Measurements from ENCODE around the gene AMOTL1. TPM values are rescaled to one million over a fixed set of nuclear protein-coding genes. Genes with fewer than 3 reads are reported as not detected.

AMOTL1 gene
- total RNA-seq, 2 experiments from 2014 or later, result 0.08 TPM; not detected in 1

DNA sequence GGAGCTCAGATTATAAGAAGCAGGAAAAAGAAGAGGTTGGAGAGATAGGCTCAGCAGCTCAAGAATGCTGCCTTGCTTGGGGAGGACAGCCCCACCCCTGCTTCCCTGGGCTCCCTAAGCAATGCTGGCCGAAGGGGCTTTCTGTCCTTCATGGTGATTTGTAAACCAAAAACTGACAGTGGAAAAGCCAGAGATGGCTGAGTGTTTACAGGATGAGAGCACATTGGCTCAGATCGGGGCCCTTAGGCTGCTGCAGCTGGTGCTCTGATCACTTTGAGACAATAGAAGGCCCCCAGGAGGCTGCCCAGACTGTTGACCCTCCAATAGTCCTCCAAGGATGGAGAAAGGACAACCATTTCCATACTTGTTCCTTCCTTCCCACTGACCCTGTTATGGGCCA lies 28.8 kb upstream of the AMOTL1 start:
- intact Hi-C loops (cut with DNase I, micrococcal nuclease), result no loop called here
- H3K27me3 Mint-ChIP-seq, result peaks cover 34% of the 10 kb centered on the region
- TF ChIP-seq, protein P1, sequence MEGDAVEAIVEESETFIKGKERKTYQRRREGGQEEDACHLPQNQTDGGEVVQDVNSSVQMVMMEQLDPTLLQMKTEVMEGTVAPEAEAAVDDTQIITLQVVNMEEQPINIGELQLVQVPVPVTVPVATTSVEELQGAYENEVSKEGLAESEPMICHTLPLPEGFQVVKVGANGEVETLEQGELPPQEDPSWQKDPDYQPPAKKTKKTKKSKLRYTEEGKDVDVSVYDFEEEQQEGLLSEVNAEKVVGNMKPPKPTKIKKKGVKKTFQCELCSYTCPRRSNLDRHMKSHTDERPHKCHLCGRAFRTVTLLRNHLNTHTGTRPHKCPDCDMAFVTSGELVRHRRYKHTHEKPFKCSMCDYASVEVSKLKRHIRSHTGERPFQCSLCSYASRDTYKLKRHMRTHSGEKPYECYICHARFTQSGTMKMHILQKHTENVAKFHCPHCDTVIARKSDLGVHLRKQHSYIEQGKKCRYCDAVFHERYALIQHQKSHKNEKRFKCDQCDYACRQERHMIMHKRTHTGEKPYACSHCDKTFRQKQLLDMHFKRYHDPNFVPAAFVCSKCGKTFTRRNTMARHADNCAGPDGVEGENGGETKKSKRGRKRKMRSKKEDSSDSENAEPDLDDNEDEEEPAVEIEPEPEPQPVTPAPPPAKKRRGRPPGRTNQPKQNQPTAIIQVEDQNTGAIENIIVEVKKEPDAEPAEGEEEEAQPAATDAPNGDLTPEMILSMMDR (IDR thresholded peaks at IDR 0.05), result no peak

DNA sequence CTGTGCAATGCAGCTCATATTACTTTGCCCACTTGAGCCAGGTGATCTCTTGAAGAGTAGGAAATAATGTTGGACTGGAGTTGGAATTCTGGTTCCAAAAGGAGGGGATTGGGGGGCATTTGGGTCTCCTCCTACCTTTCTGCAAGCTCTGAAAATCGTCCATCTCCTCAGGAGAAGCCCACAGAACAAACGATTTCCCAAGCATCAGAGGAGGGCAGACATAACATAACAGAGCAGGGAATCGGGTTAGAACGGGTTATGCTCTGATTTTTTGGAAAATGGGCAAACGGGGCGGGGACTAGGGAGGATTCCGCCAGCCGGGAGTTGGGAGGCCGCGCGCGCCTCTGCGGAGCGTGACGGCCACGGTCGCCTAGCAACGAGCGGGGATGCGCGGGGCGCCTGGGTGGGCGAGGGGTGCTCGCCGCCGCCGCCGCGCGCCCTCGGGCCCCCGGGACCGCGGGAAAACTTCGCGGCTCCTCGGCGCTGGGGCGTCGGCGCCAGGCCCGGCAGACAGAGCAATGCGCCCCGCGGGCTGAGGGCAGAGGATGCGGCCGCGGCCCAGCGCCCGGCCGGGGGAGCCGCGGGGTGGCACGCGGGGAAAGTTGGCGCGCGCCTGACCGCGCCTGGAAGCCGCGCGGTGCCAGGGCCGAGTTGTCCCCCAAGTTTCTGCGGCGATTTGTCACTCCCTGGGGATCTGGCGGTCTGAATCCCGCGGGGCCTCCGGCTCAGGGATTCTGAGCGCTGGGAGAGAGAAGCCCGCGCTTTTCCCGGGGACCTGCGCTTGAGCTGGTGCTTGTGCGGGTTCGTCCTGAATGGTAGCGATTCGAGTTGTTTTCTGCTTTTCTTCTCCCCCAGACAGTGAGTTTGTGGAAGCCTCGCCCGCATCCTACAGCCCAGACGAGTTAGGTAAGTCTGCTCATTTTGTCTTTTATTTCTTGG lies 27.8 kb upstream of the AMOTL1 start:
- Mint-ChIP-seq H3K27ac (no peak overlapping the region), H3K27me3 (peaks cover 45% of the 10 kb centered on the region), H3K9me3 (no peaks in the 10 kb centered on the region), H3K4me3 (peak overlapping the region; percentile 42), H3K36me3 (ENCODE audit: low read depth) (no peaks in the 10 kb centered on the region), H3K4me1 (ENCODE audit: low read depth) (peaks cover 11% of the 10 kb centered on the region)
- Histone ChIP-seq H3K4me1 (ENCODE audit: insufficient read depth, low read length) (peaks cover 8% of the 10 kb centered on the region), H3K36me3 (ENCODE audit: insufficient read depth, low read length) (no peaks in the 10 kb centered on the region), H3K27ac (ENCODE audit: low read depth in 1 of 2, low read length in 2 of 2) (no peak overlapping the region), H3K9me3 (ENCODE audit: control insufficient read depth in 1 of 2, insufficient read depth in 1 of 2, low read length in 2 of 2) (peaks cover 0 to 4% of the 10 kb centered on the region in 2 experiments), H3K27me3 (ENCODE audit: control insufficient read depth in 1 of 2, insufficient read depth in 2 of 2, low read length in 2 of 2) (peaks cover 33 to 62% of the 10 kb centered on the region in 2 experiments), H3K4me3 (ENCODE audit: low read length) (peak overlapping the region; percentile 6)
- intact Hi-C loops (cut with DNase I, micrococcal nuclease), result no loop called here
- DNase-seq (no peak), ATAC-seq (ENCODE audit: poor library complexity) (no peak)
- POLR2A ChIA-PET, result no interaction called here
- TF ChIP-seq, protein P1 (IDR thresholded peaks at IDR 0.05), result no peak
- CTCF ChIA-PET, result no interaction called here

More for the DNA sequence above, 28.8 kb upstream of the AMOTL1 start:
- H3K9me3 ChIP-seq (ENCODE audit: control insufficient read depth in 1 of 2, insufficient read depth in 1 of 2, low read length in 2 of 2), result peaks cover 0 to 4% of the 10 kb centered on the region in 2 experiments
- POLR2A ChIA-PET, result no interaction called here
- DNase-seq (no peak), ATAC-seq (ENCODE audit: poor library complexity) (no peak)
- H3K4me3 Mint-ChIP-seq, result no peak overlapping the region
- H3K4me1 ChIP-seq (ENCODE audit: insufficient read depth, low read length), result peaks cover 8% of the 10 kb centered on the region
- no peak overlapping the region for H3K4me3 ChIP-seq (ENCODE audit: low read length)
- H3K27ac Mint-ChIP-seq, result no peak overlapping the region
- H3K9me3 Mint-ChIP-seq, result no peaks in the 10 kb centered on the region
- peaks cover 37 to 61% of the 10 kb centered on the region in 2 experiments for H3K27me3 ChIP-seq (ENCODE audit: control insufficient read depth in 1 of 2, insufficient read depth in 2 of 2, low read length in 2 of 2)
- CTCF ChIA-PET, result no interaction called here
- H3K36me3 ChIP-seq (ENCODE audit: insufficient read depth, low read length), result no peaks in the 10 kb centered on the region
- H3K4me1 Mint-ChIP-seq (ENCODE audit: low read depth), result peaks cover 11% of the 10 kb centered on the region
- no peak overlapping the region for H3K27ac ChIP-seq (ENCODE audit: low read depth in 1 of 2, low read length in 2 of 2)
- H3K36me3 Mint-ChIP-seq (ENCODE audit: low read depth), result no peaks in the 10 kb centered on the region

DNA sequence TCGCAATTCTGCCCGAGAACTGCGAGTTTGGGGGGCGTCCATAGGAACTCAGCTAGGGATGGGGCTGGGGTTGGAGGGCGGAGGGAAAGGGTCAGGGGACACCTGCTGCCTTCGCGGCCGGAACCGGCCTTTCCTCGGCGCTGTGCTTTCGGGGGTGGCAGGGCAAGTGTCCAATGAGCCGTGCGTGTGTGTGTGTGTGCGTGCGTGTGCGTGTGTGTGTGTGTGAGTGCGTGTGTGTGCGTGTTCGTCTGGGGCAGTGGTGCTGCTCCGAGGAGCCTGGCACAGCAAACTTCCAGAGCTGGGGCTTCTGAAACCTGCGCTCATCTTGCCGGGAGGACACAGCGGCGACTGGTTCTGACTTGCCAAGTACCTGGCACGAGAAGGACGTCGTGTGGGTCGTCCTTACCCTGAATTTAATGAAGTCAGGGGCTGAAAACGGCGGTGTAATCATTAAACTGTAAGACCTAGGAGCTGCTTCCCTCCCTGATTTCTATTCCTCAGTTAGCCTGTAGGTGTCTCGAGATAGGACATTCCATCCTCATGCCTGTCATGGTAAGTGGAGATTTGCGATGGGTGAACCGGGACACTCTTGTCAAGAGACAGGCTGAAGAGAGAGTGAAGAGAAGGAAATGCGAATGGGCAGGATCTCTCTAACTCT lies 27.0 kb upstream of the AMOTL1 start:
- Mint-ChIP-seq H3K36me3 (ENCODE audit: low read depth) (no peaks in the 10 kb centered on the region), H3K27me3 (peaks cover 53% of the 10 kb centered on the region), H3K4me1 (ENCODE audit: low read depth) (peaks cover 11% of the 10 kb centered on the region), H3K9me3 (no peaks in the 10 kb centered on the region), H3K4me3 (peak overlapping the region; percentile 42), H3K27ac (no peak overlapping the region)
- DNase-seq (peak in 2 of 14 experiments; percentile 9 to 15), ATAC-seq (ENCODE audit: poor library complexity) (no peak)
- H3K27ac ChIP-seq (ENCODE audit: low read depth in 1 of 2, low read length in 2 of 2), result no peak overlapping the region
- H3K27me3 ChIP-seq (ENCODE audit: control insufficient read depth in 1 of 2, insufficient read depth in 2 of 2, low read length in 2 of 2), result peaks cover 34 to 62% of the 10 kb centered on the region in 2 experiments
- ChIA-PET CTCF (no interaction called here), POLR2A (no interaction called here)
- intact Hi-C loops (cut with DNase I, micrococcal nuclease), result no loop called here
- TF ChIP-seq, protein P1 (IDR thresholded peaks at IDR 0.05), result no peak
- H3K4me1 ChIP-seq (ENCODE audit: insufficient read depth, low read length), result peaks cover 8% of the 10 kb centered on the region
- H3K36me3 ChIP-seq (ENCODE audit: insufficient read depth, low read length), result no peaks in the 10 kb centered on the region
- H3K4me3 ChIP-seq (ENCODE audit: low read length), result peak overlapping the region; percentile 6
- H3K9me3 ChIP-seq (ENCODE audit: control insufficient read depth in 1 of 2, insufficient read depth in 1 of 2, low read length in 2 of 2), result peaks cover 0 to 4% of the 10 kb centered on the region in 2 experiments

Data from CD4-positive, alpha-beta T cell (primary cell).